GM12873 (cell line): ENCODE measurements around the gene RANBP9.

ENCODE experiments used
- TF ChIP-seq, protein P1 (sequence below): IDR thresholded peaks from 2 replicates; pipeline ENCODE4 v1.5.1; 2012; ENCODE audit warnings: low read depth, mild to moderate bottlenecking, moderate library complexity, low read length, control low read depth; ENCODE audit not compliant: insufficient read depth; ENCODE audit errors: missing control alignments

Gene RANBP9

DNA sequence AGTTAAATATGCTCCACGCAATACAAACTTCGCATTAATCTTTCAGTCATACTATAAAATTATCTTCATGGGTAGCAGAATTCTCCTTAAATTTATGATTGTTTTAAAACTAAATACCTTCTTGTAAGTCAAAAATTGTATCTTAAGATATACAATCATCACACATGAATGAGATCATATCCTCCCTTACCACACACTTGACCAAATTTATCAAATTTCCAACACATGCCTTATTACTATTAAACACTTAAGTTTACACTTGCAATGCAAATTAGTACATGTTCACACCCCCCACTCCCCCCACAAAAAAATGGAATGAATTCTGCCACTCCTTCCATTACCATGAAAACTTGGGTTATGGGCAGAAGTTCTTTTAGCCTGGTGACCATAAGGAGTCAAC lies 13.8 kb downstream of the RANBP9 start:
- TF ChIP-seq, protein P1, sequence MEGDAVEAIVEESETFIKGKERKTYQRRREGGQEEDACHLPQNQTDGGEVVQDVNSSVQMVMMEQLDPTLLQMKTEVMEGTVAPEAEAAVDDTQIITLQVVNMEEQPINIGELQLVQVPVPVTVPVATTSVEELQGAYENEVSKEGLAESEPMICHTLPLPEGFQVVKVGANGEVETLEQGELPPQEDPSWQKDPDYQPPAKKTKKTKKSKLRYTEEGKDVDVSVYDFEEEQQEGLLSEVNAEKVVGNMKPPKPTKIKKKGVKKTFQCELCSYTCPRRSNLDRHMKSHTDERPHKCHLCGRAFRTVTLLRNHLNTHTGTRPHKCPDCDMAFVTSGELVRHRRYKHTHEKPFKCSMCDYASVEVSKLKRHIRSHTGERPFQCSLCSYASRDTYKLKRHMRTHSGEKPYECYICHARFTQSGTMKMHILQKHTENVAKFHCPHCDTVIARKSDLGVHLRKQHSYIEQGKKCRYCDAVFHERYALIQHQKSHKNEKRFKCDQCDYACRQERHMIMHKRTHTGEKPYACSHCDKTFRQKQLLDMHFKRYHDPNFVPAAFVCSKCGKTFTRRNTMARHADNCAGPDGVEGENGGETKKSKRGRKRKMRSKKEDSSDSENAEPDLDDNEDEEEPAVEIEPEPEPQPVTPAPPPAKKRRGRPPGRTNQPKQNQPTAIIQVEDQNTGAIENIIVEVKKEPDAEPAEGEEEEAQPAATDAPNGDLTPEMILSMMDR = no peak

DNA sequence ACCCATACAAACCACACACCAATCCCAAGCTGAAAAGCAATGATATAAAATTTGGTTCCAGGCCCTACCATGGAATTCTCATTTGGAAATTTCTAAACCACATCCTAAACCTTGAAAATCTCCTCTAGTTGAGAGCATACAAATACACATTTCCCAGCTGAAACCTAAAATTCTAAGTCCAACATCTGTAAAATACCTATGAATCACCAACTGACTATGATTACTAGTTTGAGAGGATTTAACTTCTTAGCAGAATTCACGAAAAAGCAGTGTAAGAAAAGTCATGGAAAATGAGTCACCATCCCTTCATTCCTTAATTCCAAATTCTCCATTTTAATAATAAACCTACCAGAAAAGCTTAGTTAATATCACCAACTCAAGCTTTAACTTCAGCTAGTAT lies 15.4 kb downstream of the RANBP9 start:
- TF ChIP-seq, protein P1 = no peak

DNA sequence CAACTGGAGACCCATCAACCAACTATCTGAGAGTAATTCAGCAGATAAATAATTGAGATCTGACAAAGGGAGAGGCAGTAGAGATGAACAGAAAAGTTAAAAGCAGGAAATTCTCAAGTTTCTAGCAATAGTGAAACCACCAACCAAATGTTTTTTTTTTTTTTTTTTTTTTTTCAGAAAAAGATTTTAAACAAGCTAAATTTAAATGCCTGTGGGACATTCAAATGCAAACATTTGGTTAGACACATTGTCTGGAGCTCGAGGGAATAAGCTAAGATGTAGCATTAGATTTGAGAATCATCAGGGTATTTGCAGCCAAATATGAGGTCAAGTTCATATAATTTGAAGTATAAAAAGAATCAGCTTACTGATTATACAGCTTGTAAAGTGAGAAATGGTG lies 16.4 kb downstream of the RANBP9 start:
- TF ChIP-seq, protein P1 = no peak

DNA sequence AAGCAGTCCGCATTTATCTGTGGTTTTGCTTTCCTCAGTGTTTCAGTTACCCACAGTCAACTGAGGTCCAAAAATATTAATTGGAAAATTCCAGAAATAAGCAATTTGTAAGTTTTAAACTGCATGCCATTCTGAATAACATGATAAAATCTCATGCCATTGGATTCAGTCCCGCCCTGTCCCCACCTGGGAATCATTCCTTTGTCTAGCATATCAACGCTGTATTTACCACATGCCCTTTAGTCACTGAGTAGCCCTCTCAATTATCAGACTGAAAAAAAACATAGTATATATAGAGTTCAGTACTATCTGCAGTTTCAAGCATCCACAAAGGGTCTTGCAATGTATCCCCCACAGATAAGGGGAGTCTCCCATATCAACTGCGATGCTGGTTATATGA lies 17.1 kb downstream of the RANBP9 start:
- TF ChIP-seq, protein P1 = no peak

DNA sequence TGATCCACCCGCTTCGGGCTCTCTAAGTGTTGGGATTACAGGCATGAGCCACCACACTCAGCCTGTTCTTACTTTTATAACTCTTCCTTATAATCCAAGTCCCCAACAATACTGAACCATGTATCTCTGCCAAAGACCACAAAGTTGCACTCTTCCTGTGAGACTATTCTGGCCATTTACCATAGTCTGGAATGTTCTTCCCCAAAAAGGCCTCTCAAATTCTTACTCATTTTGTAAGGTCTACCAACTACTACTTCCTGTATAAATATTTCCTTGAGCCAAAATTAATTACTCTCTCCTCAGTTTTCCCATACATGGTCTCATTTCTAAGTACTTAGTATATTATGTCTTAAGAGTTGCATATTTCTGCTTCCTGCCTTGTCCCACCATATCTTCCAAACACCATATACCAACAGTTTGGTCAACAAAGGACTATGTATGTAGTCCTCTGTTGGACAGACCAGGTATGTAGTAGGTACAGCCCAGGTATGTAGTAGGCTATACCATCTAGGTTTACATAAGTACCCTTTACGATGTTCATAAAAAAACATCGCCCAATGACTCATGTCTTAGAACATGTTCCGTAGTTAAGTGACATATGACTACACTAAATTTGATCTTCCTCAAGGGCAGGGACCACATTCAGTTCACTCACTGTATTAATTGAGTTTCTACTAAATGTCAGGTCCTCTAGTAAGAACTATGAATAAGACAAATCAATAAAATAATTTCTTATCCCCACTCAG lies 22.0 kb downstream of the RANBP9 start:
- TF ChIP-seq, protein P1 = no peak

DNA sequence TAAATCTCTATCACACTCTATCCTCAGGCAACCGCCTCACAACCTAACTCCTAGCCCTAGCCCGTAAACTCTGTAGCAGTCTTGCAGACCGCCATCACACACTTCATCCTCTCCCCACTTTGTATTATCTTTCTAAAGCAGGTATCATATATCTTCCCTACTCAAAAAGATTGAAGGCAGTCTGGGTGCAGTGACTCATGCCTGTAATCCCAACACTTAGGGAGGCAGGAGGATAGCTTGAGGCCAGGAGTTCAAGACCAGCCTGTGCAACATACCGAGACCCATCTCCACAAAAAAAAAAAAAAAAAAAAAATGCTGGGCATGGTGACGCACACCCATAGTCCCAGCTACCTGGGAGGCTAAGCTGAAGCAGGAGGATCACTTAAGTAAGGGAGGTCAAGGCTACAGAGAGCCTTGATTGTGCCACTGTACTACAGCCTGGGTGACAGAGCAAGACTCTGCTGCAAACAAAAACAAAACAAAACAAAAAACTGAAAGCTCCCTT lies 22.9 kb downstream of the RANBP9 start:
- TF ChIP-seq, protein P1 = no peak

DNA sequence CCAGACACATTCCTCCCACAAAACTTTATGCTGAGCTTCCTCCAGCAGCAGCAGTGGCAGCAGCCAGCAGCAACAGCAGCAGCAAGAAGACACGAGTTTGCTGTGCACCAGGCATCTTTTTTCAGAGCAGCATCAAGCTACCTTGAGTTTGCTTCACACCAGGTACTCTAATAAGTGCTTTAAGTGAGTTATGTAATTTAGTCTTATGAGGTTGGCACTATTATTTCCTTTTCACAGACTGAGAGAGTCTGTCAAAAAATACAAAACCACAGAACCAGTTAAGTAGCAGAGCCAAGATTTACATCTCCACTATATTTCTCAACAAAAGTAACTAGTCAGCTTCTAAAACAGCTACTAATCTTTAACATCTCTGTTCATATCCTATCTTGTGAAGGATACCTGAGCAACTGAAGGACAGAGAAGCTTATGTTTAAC lies 23.7 kb downstream of the RANBP9 start:
- TF ChIP-seq, protein P1 = no peak
